ENCODE data around the gene FHL1. TPM values are rescaled to one million over a fixed set of nuclear protein-coding genes. Genes with fewer than 3 reads are reported as not detected.

The FHL1 gene
- polyA plus RNA-seq, 1 donor, result 111 TPM

- Histone ChIP-seq H3K9me3 (ENCODE audit: control insufficient read depth, low read depth, low read length) (no peaks in the 10 kb centered on the region), H3K27me3 (ENCODE audit: control insufficient read depth, insufficient read depth, low read length) (no peaks in the 10 kb centered on the region), H3K4me1 (ENCODE audit: control insufficient read depth, insufficient read depth, low read length) (no peaks in the 10 kb centered on the region), H3K36me3 (ENCODE audit: control insufficient read depth, insufficient read depth, low read length) (no peaks in the 10 kb centered on the region), H3K27ac (ENCODE audit: low read length) (peak overlapping the region; percentile 31), H3K4me3 (ENCODE audit: low read length) (no peak overlapping the region)
- no peak for DNase-seq
- WGBS (ENCODE audit: insufficient coverage, low lambda C conversion rate), result no CpG with 5 or more reads among the region's 3 CpGs
Measured at GRCh38 chrX:136115904-136116297, 31.4 kb upstream of the FHL1 start.

- Histone ChIP-seq H3K4me3 (ENCODE audit: low read length) (no peak overlapping the region), H3K36me3 (ENCODE audit: control insufficient read depth, insufficient read depth, low read length) (no peaks in the 10 kb centered on the region), H3K9me3 (ENCODE audit: control insufficient read depth, low read depth, low read length) (no peaks in the 10 kb centered on the region), H3K4me1 (ENCODE audit: control insufficient read depth, insufficient read depth, low read length) (no peaks in the 10 kb centered on the region), H3K27me3 (ENCODE audit: control insufficient read depth, insufficient read depth, low read length) (no peaks in the 10 kb centered on the region), H3K27ac (ENCODE audit: low read length) (no peak overlapping the region)
- no peak for DNase-seq
- WGBS (ENCODE audit: insufficient coverage, low lambda C conversion rate), result no CpG with 5 or more reads among the region's 1 CpG
Measured at GRCh38 chrX:136121788-136122187, 25.5 kb upstream of the FHL1 start.

- no peak for DNase-seq
- WGBS (ENCODE audit: insufficient coverage, low lambda C conversion rate), result no CpG with 5 or more reads among the region's 2 CpGs
- H3K4me1 ChIP-seq (ENCODE audit: control insufficient read depth, insufficient read depth, low read length), result no peaks in the 10 kb centered on the region
- H3K27me3 ChIP-seq (ENCODE audit: control insufficient read depth, insufficient read depth, low read length), result no peaks in the 10 kb centered on the region
- H3K9me3 ChIP-seq (ENCODE audit: control insufficient read depth, low read depth, low read length), result no peaks in the 10 kb centered on the region
- H3K4me3 ChIP-seq (ENCODE audit: low read length), result no peak overlapping the region
- no peak overlapping the region for H3K27ac ChIP-seq (ENCODE audit: low read length)
- H3K36me3 ChIP-seq (ENCODE audit: control insufficient read depth, insufficient read depth, low read length), result no peaks in the 10 kb centered on the region
Measured at GRCh38 chrX:136122207-136122606, 25.1 kb upstream of the FHL1 start.

GRCh38 chrX:136125106-136125505 lies 22.2 kb upstream of the FHL1 start:
- no peaks in the 10 kb centered on the region for H3K27me3 ChIP-seq (ENCODE audit: control insufficient read depth, insufficient read depth, low read length)
- no peak overlapping the region for H3K4me3 ChIP-seq (ENCODE audit: low read length)
- no peaks in the 10 kb centered on the region for H3K9me3 ChIP-seq (ENCODE audit: control insufficient read depth, low read depth, low read length)
- no peaks in the 10 kb centered on the region for H3K4me1 ChIP-seq (ENCODE audit: control insufficient read depth, insufficient read depth, low read length)
- WGBS (ENCODE audit: insufficient coverage, low lambda C conversion rate), result no CpG with 5 or more reads among the region's 11 CpGs
- no peaks in the 10 kb centered on the region for H3K36me3 ChIP-seq (ENCODE audit: control insufficient read depth, insufficient read depth, low read length)
- no peak for DNase-seq
- H3K27ac ChIP-seq (ENCODE audit: low read length), result no peak overlapping the region

- no peaks in the 10 kb centered on the region for H3K36me3 ChIP-seq (ENCODE audit: control insufficient read depth, insufficient read depth, low read length)
- no peaks in the 10 kb centered on the region for H3K9me3 ChIP-seq (ENCODE audit: control insufficient read depth, low read depth, low read length)
- H3K4me3 ChIP-seq (ENCODE audit: low read length), result no peak overlapping the region
- H3K4me1 ChIP-seq (ENCODE audit: control insufficient read depth, insufficient read depth, low read length), result no peaks in the 10 kb centered on the region
- DNase-seq, result no peak
- H3K27ac ChIP-seq (ENCODE audit: low read length), result no peak overlapping the region
- H3K27me3 ChIP-seq (ENCODE audit: control insufficient read depth, insufficient read depth, low read length), result no peaks in the 10 kb centered on the region
- no CpG with 5 or more reads among the region's 6 CpGs for WGBS (ENCODE audit: insufficient coverage, low lambda C conversion rate)
Measured at GRCh38 chrX:136126371-136126770, 21.0 kb upstream of the FHL1 start.

GRCh38 chrX:136126872-136127406 lies 20.4 kb upstream of the FHL1 start:
- Histone ChIP-seq H3K4me1 (ENCODE audit: control insufficient read depth, insufficient read depth, low read length) (no peaks in the 10 kb centered on the region), H3K4me3 (ENCODE audit: low read length) (no peak overlapping the region), H3K36me3 (ENCODE audit: control insufficient read depth, insufficient read depth, low read length) (no peaks in the 10 kb centered on the region), H3K27me3 (ENCODE audit: control insufficient read depth, insufficient read depth, low read length) (no peaks in the 10 kb centered on the region), H3K27ac (ENCODE audit: low read length) (no peak overlapping the region), H3K9me3 (ENCODE audit: control insufficient read depth, low read depth, low read length) (no peaks in the 10 kb centered on the region)
- no CpG with 5 or more reads among the region's 3 CpGs for WGBS (ENCODE audit: insufficient coverage, low lambda C conversion rate)
- DNase-seq, result no peak

- no peak overlapping the region for H3K27ac ChIP-seq (ENCODE audit: low read length)
- no CpG with 5 or more reads among the region's 2 CpGs for WGBS (ENCODE audit: insufficient coverage, low lambda C conversion rate)
- H3K9me3 ChIP-seq (ENCODE audit: control insufficient read depth, low read depth, low read length), result no peaks in the 10 kb centered on the region
- no peak overlapping the region for H3K4me3 ChIP-seq (ENCODE audit: low read length)
- H3K4me1 ChIP-seq (ENCODE audit: control insufficient read depth, insufficient read depth, low read length), result no peaks in the 10 kb centered on the region
- DNase-seq, result no peak
- H3K36me3 ChIP-seq (ENCODE audit: control insufficient read depth, insufficient read depth, low read length), result no peaks in the 10 kb centered on the region
- H3K27me3 ChIP-seq (ENCODE audit: control insufficient read depth, insufficient read depth, low read length), result no peaks in the 10 kb centered on the region
Measured at GRCh38 chrX:136128743-136129142, 18.6 kb upstream of the FHL1 start.

GRCh38 chrX:136130931-136131833 lies 16.2 kb upstream of the FHL1 start:
- Histone ChIP-seq H3K36me3 (ENCODE audit: control insufficient read depth, insufficient read depth, low read length) (no peaks in the 10 kb centered on the region), H3K4me1 (ENCODE audit: control insufficient read depth, insufficient read depth, low read length) (no peaks in the 10 kb centered on the region), H3K9me3 (ENCODE audit: control insufficient read depth, low read depth, low read length) (no peaks in the 10 kb centered on the region), H3K27ac (ENCODE audit: low read length) (no peak overlapping the region), H3K4me3 (ENCODE audit: low read length) (no peak overlapping the region), H3K27me3 (ENCODE audit: control insufficient read depth, insufficient read depth, low read length) (no peaks in the 10 kb centered on the region)
- no peak for DNase-seq
- no CpG with 5 or more reads among the region's 6 CpGs for WGBS (ENCODE audit: insufficient coverage, low lambda C conversion rate)

- no CpG with 5 or more reads among the region's 4 CpGs for WGBS (ENCODE audit: insufficient coverage, low lambda C conversion rate)
- H3K36me3 ChIP-seq (ENCODE audit: control insufficient read depth, insufficient read depth, low read length), result no peaks in the 10 kb centered on the region
- H3K27me3 ChIP-seq (ENCODE audit: control insufficient read depth, insufficient read depth, low read length), result no peaks in the 10 kb centered on the region
- DNase-seq, result no peak
- no peak overlapping the region for H3K27ac ChIP-seq (ENCODE audit: low read length)
- no peak overlapping the region for H3K4me3 ChIP-seq (ENCODE audit: low read length)
- H3K9me3 ChIP-seq (ENCODE audit: control insufficient read depth, low read depth, low read length), result no peaks in the 10 kb centered on the region
- no peaks in the 10 kb centered on the region for H3K4me1 ChIP-seq (ENCODE audit: control insufficient read depth, insufficient read depth, low read length)
Measured at GRCh38 chrX:136138939-136139338, 8.4 kb upstream of the FHL1 start.

GRCh38 chrX:136141569-136141968 lies 5.8 kb upstream of the FHL1 start:
- 57% methylated on average over 1 of the region's 3 CpGs for WGBS (ENCODE audit: insufficient coverage, low lambda C conversion rate)
- Histone ChIP-seq H3K27ac (ENCODE audit: low read length) (no peak overlapping the region), H3K36me3 (ENCODE audit: control insufficient read depth, insufficient read depth, low read length) (no peaks in the 10 kb centered on the region), H3K27me3 (ENCODE audit: control insufficient read depth, insufficient read depth, low read length) (peaks cover 5% of the 10 kb centered on the region), H3K4me1 (ENCODE audit: control insufficient read depth, insufficient read depth, low read length) (no peaks in the 10 kb centered on the region), H3K4me3 (ENCODE audit: low read length) (no peak overlapping the region), H3K9me3 (ENCODE audit: control insufficient read depth, low read depth, low read length) (no peaks in the 10 kb centered on the region)
- no peak for DNase-seq

GRCh38 chrX:136142592-136142991 lies 4.7 kb upstream of the FHL1 start:
- DNase-seq, result no peak
- Histone ChIP-seq H3K27ac (ENCODE audit: low read length) (no peak overlapping the region), H3K4me1 (ENCODE audit: control insufficient read depth, insufficient read depth, low read length) (no peaks in the 10 kb centered on the region), H3K4me3 (ENCODE audit: low read length) (no peak overlapping the region), H3K36me3 (ENCODE audit: control insufficient read depth, insufficient read depth, low read length) (no peaks in the 10 kb centered on the region), H3K27me3 (ENCODE audit: control insufficient read depth, insufficient read depth, low read length) (peaks cover 9% of the 10 kb centered on the region), H3K9me3 (ENCODE audit: control insufficient read depth, low read depth, low read length) (no peaks in the 10 kb centered on the region)
- no CpG with 5 or more reads among the region's 3 CpGs for WGBS (ENCODE audit: insufficient coverage, low lambda C conversion rate)
